ENCODE results near the gene FAM120A.

FAM120A gene

GRCh38 chr9:93562157-93562556, 110.7 kb downstream of the FAM120A start:
- no peak for DNase-seq

- no peak for DNase-seq
Measured at GRCh38 chr9:93565089-93565488, 113.6 kb downstream of the FAM120A start.

- peak; percentile 51 for DNase-seq
Measured at GRCh38 chr9:93566408-93567270, 115.2 kb downstream of the FAM120A start.

GRCh38 chr9:93567271-93567959, 115.9 kb downstream of the FAM120A start:
- DNase-seq, result no peak

- DNase-seq, result no peak
Measured at GRCh38 chr9:93568169-93568568, 116.7 kb downstream of the FAM120A start.

- no peak for DNase-seq
Measured at GRCh38 chr9:93569621-93570174, 118.2 kb downstream of the FAM120A start.

- no peak for DNase-seq
Measured at GRCh38 chr9:93572221-93572620, 120.7 kb downstream of the FAM120A start.

- DNase-seq, result no peak
Measured at GRCh38 chr9:93572636-93573515, 121.4 kb downstream of the FAM120A start.

- no peak for DNase-seq
Measured at GRCh38 chr9:93573516-93573828, 122.0 kb downstream of the FAM120A start.

- no peak for DNase-seq
Measured at GRCh38 chr9:93574091-93574899, 122.8 kb downstream of the FAM120A start.

GRCh38 chr9:93574900-93575795, 123.7 kb downstream of the FAM120A start:
- DNase-seq, result no peak

GRCh38 chr9:93575796-93576257, 124.3 kb downstream of the FAM120A start:
- DNase-seq, result peak; percentile 2

GRCh38 chr9:93576258-93577077, 125.0 kb downstream of the FAM120A start, which contains the start of gene PHF2:
Gene PHF2, plus strand, starts transcription at chr9:93576584. Its CDS starts 190 bp downstream, at chr9:93576774.
- DNase-seq, result no peak

GRCh38 chr9:93577078-93577974, 125.8 kb downstream of the FAM120A start:
- no peak for DNase-seq

GRCh38 chr9:93577975-93578682, 126.6 kb downstream of the FAM120A start:
- DNase-seq, result no peak

- DNase-seq, result no peak
Measured at GRCh38 chr9:93578844-93579243, 127.4 kb downstream of the FAM120A start.

GRCh38 chr9:93579711-93580516, 128.4 kb downstream of the FAM120A start:
- DNase-seq, result no peak

Measured in SIG-M5 (cell line).